ENCODE results near the gene SP3. TPM values are rescaled to one million over a fixed set of nuclear protein-coding genes. Genes with fewer than 3 reads are reported as not detected.

The SP3 gene
- total and polyA plus RNA-seq, 2 experiments from 2014 or later = 24.1 to 110 TPM

- H3K27ac ChIP-seq (ENCODE audit: low read depth) = no peak overlapping the region
- H3F3A ChIP-seq (replicated peaks; ENCODE audit: low read depth) = no peaks in the 10 kb centered on the region
Measured at GRCh38 chr2:173997753-173998152, 32.6 kb upstream of the SP3 start.

GRCh38 chr2:173997269-173997668, 32.1 kb upstream of the SP3 start:
- Histone ChIP-seq H3K36me3 (ENCODE audit: insufficient read depth) (no peaks in the 10 kb centered on the region), H3K79me2 (replicated peaks; ENCODE audit: insufficient read depth) (no peaks in the 10 kb centered on the region), H3K4me1 (ENCODE audit: insufficient read depth) (no peaks in the 10 kb centered on the region), H3F3A (replicated peaks; ENCODE audit: low read depth) (no peaks in the 10 kb centered on the region), H3K27me3 (ENCODE audit: insufficient read depth) (no peaks in the 10 kb centered on the region), H2AFZ (no peak overlapping the region), H3K9me2 (ENCODE audit: insufficient read depth) (no peaks in the 10 kb centered on the region), H4K20me1 (replicated peaks; ENCODE audit: insufficient read depth) (no peaks in the 10 kb centered on the region), H3K4me2 (no peak overlapping the region), H3K27ac (ENCODE audit: low read depth) (no peak overlapping the region), H3K4me3 (no peak overlapping the region)
- H3K9me3 Mint-ChIP-seq = no peaks in the 10 kb centered on the region
- H3K4me3 Mint-ChIP-seq = no peak overlapping the region
- H3K27me3 Mint-ChIP-seq (ENCODE audit: insufficient read depth, low read depth, poor library complexity) = no peaks in the 10 kb centered on the region
- DNase-seq (ENCODE audit: low spot score) (no peak), ATAC-seq (no peak)
- H3K4me1 Mint-ChIP-seq = no peaks in the 10 kb centered on the region; the same call in 2 of the 3 replicates
- no peak overlapping the region for H3K27ac Mint-ChIP-seq
- TF ChIP-seq CREB1 (CRISPR knock-in tag; IDR thresholded peaks at IDR 0.05; ENCODE audit: low read depth) (no peak), ZNF462 (CRISPR knock-in tag; IDR thresholded peaks at IDR 0.05) (no peak), ZNF331 (CRISPR knock-in tag; IDR thresholded peaks at IDR 0.05; ENCODE audit: low read depth) (no peak), EZH2phosphoT487 (IDR thresholded peaks at IDR 0.05; ENCODE audit: unreplicated experiment) (no peak), EZH2 (IDR thresholded peaks at IDR 0.05; ENCODE audit: low read depth, unreplicated experiment) (no peak), JUNB (IDR thresholded peaks at IDR 0.05; ENCODE audit: unreplicated experiment) (no peak), STAT1 (IDR thresholded peaks at IDR 0.05; ENCODE audit: unreplicated experiment) (no peak), CTCF (conservative IDR thresholded peaks at IDR 0.05; ENCODE audit: low read depth in 2 of 2) (no peak), POLR2AphosphoS5 (IDR thresholded peaks at IDR 0.05; ENCODE audit: low read depth) (no peak)
- H3K36me3 Mint-ChIP-seq (ENCODE audit: low read depth) = no peaks in the 10 kb centered on the region

More at GRCh38 chr2:173997753-173998152, 32.6 kb upstream of the SP3 start:
- Histone ChIP-seq H3K27me3 (ENCODE audit: insufficient read depth) (no peaks in the 10 kb centered on the region), H3K79me2 (replicated peaks; ENCODE audit: insufficient read depth) (no peaks in the 10 kb centered on the region), H3K36me3 (ENCODE audit: insufficient read depth) (no peaks in the 10 kb centered on the region), H3K4me2 (no peak overlapping the region), H2AFZ (no peak overlapping the region), H3K4me3 (no peak overlapping the region), H4K20me1 (replicated peaks; ENCODE audit: insufficient read depth) (no peaks in the 10 kb centered on the region), H3K9me2 (ENCODE audit: insufficient read depth) (no peaks in the 10 kb centered on the region), H3K4me1 (ENCODE audit: insufficient read depth) (no peaks in the 10 kb centered on the region)
- no peak for ATAC-seq
- Mint-ChIP-seq H3K27me3 (ENCODE audit: insufficient read depth, low read depth, poor library complexity) (no peaks in the 10 kb centered on the region), H3K4me1 (no peaks in the 10 kb centered on the region; the same call in 2 of the 3 replicates), H3K27ac (no peak overlapping the region), H3K9me3 (no peaks in the 10 kb centered on the region), H3K36me3 (ENCODE audit: low read depth) (no peaks in the 10 kb centered on the region), H3K4me3 (no peak overlapping the region)
- TF ChIP-seq ZNF114 (CRISPR knock-in tag; IDR thresholded peaks at IDR 0.05) (no peak), NANOG (IDR thresholded peaks at IDR 0.05; ENCODE audit: borderline replicate concordance) (no peak)
- DNase-seq (ENCODE audit: low spot score) = no peak

Data from GM23338 (cell line).